Measurements from ENCODE around the gene UBE4A.

DNA sequence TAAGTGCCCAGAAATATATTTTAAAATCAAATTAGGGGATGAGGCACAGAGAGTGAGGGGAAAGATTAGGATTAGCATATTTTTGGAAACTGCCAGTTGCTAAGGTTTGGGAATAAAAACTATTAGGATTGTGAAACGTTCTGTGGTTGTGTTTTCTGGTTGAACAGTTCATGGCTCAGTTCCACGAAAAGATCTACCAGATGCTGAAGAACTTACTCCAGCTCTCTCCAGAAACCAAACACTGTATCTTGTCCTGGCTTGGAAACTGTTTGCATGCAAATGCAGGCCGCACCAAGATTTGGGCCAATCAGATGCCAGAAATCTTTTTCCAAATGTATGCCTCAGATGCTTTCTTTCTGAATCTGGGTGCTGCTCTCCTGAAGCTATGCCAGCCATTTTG lies 15.3 kb downstream of the UBE4A start:
- no peak for TF ChIP-seq CTCF (IDR thresholded peaks at IDR 0.05; ENCODE audit: low read length)
- no peak for TF ChIP-seq EZH2 (optimal IDR thresholded peaks at IDR 0.05; ENCODE audit: low read depth, low read length)
- TF ChIP-seq EZH2phosphoT487 (IDR thresholded peaks at IDR 0.05; ENCODE audit: low read length): no peak

Data from MM.1S (cell line).